Esophagus muscularis mucosa (tissue), 4 donors: Measurements from ENCODE around the gene TERB1. TPM values are rescaled to one million over a fixed set of nuclear protein-coding genes. Genes with fewer than 3 reads are reported as not detected.
"Not testable (repeated sequence)": the region's sequence is repeated elsewhere in the genome, so short reads cannot be mapped to it uniquely, and the experiment has no call there.

Source experiments
- DNase-seq: peaks from one replicate; pipeline ENCODE4 v3.0.0-alpha.2; 2017; ENCODE audit errors: extremely low spot score
- H3K27ac ChIP-seq, 4 donors: fragments of 200-600 bp; sonication (generic); replicated peaks in 1 of 4; 1 replicate in 3 of 4; 2 replicates in 1 of 4; pipeline ENCODE4 v1.5.1; 2016 to 2019; ENCODE audit warnings: mild to moderate bottlenecking in 1 of 4
- H3K27me3 ChIP-seq, 4 donors: fragments of 200-600 bp; sonication (generic); one replicate each; pipeline versions ENCODE4 v1.5.1 to v1.6.0; 2016 to 2019
- H3K36me3 ChIP-seq, 4 donors: fragments of 200-600 bp; sonication (generic); one replicate each; pipeline ENCODE4 v1.5.1; 2016 to 2019
- H3K4me1 ChIP-seq, 4 donors: fragments of 200-600 bp; sonication (generic); one replicate each; pipeline ENCODE4 v1.5.1; 2016 to 2019
- H3K4me3 ChIP-seq, 4 donors: fragments of 200-600 bp; sonication (generic); 1 replicate in 2 of 4; 2 replicates in 2 of 4; pipeline ENCODE4 v1.5.1; 2016 to 2019; ENCODE audit warnings: mild to moderate bottlenecking in 4 of 4, moderate library complexity in 1 of 4
- H3K9me3 ChIP-seq, 4 donors: fragments of 200-600 bp; sonication (generic); 1 replicate in 3 of 4; 2 replicates in 1 of 4; pipeline ENCODE4 v1.5.1; 2016 to 2019
- EP300 ChIP-seq: sonication (generic); formaldehyde crosslinking; IDR thresholded peaks from one replicate; pipeline ENCODE4 v1.6.1; 2017; ENCODE audit warnings: antibody characterized with exemption
- POLR2A ChIP-seq: fragments of 450-650 bp; IDR thresholded peaks from one replicate; pipeline ENCODE4 v1.6.1; 2017; ENCODE audit warnings: antibody characterized with exemption, moderate library complexity, mild to moderate bottlenecking, low read depth
- POLR2AphosphoS5 ChIP-seq, 2 donors: sonication (generic); formaldehyde crosslinking; IDR thresholded peaks; one replicate each; pipeline ENCODE4 v1.6.1; 2017; ENCODE audit warnings: antibody characterized with exemption in 2 of 2
- WGBS: methylation state at CpG from one replicate; pipeline ENCODE4 v1.1.5; 2018; 5-methylcytosine and 5-hydroxymethylcytosine counted together
- intact Hi-C: fragments of 100-400 bp; cut with DNase I; formaldehyde crosslinking; loops from one replicate; pipeline ENCODE4 v1.15.1; 2023
- total RNA-seq, 4 donors: library from RNA; depleted of rRNA; stranded (reverse); fragments of >200 nt; gene quantifications; one replicate each; pipeline versions ENCODE4 v1.1.0 to v1.2.1, GENCODE V29; 2016
- TF ChIP-seq, protein P1 (sequence below), 3 experiments: fragments of 200-600 bp in 2 of 3; fragments of 450-650 bp in 1 of 3; sonication (generic) in 2 of 3; IDR thresholded peaks; one replicate each; pipeline ENCODE4 v1.5.1; 2017 to 2019; ENCODE audit warnings: antibody characterized with exemption in 3 of 3, mild to moderate bottlenecking in 2 of 3, moderate library complexity in 1 of 3

The TERB1 gene
- total RNA-seq, 4 donors from 2014 or later: not detected

DNA sequence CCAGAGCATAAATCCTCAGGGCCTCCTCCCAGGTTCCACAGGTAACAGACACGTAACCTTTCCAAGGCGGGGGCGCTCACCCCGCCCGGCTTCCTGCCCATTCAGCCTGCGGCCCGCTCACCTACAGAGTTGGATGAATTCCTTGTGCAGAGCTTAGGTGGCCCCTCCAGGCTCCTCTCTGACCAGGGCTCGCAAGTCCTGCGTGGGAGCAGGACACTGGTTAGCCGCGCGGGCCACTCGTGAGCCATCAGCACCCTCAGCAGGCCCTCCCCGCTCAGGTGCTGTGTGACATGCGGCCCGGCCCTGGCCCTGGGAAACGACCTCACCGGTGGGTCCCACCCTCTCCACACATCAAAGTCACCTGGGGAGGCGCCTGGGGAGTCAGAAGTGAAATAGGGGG lies 528 bp downstream of the TERB1 start:
- WGBS: 86% methylated on average over 7 of the region's 19 CpGs
- intact Hi-C loops: no loop called here
- H3K4me1 ChIP-seq: no peaks in the 10 kb centered on the region
- no peaks in the 10 kb centered on the region for H3K9me3 ChIP-seq
- H3K36me3 ChIP-seq: peaks cover 34 to 52% (median 41%) of the 10 kb centered on the region in 4 donors
- H3K4me3 ChIP-seq: no peak overlapping the region
- no peak for DNase-seq
- H3K27me3 ChIP-seq: no peaks in the 10 kb centered on the region
- TF ChIP-seq, protein P1, sequence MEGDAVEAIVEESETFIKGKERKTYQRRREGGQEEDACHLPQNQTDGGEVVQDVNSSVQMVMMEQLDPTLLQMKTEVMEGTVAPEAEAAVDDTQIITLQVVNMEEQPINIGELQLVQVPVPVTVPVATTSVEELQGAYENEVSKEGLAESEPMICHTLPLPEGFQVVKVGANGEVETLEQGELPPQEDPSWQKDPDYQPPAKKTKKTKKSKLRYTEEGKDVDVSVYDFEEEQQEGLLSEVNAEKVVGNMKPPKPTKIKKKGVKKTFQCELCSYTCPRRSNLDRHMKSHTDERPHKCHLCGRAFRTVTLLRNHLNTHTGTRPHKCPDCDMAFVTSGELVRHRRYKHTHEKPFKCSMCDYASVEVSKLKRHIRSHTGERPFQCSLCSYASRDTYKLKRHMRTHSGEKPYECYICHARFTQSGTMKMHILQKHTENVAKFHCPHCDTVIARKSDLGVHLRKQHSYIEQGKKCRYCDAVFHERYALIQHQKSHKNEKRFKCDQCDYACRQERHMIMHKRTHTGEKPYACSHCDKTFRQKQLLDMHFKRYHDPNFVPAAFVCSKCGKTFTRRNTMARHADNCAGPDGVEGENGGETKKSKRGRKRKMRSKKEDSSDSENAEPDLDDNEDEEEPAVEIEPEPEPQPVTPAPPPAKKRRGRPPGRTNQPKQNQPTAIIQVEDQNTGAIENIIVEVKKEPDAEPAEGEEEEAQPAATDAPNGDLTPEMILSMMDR (IDR thresholded peaks at IDR 0.05): no peak
- TF ChIP-seq EP300 (no peak), POLR2A (no peak), POLR2AphosphoS5 (IDR thresholded peaks at IDR 0.05) (no peak)
- H3K27ac ChIP-seq: no peak overlapping the region

DNA sequence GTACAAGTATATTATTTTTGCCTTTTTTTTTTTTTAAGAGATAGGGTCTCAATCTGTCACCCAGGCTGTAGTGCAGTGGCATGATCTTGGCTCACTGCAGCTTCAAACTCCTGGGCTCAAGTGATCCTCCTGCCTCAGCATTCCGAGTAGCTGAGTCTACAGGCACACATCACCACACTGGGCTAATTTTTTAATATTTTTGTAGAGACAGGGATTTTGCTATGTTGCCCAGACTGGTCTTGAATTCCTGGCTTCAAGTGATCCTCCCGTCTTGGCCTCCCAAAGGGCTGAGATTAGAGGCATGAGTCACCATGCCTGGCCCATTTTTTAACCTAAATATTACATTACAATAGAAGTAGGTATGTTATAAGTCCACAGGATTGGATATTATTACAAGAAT lies 3.2 kb downstream of the TERB1 start:
- Histone ChIP-seq H3K4me3 (no peak overlapping the region), H3K27me3 (no peaks in the 10 kb centered on the region), H3K9me3 (no peaks in the 10 kb centered on the region), H3K36me3 (peaks cover 7 to 25% (median 15%) of the 10 kb centered on the region in 4 donors), H3K4me1 (no peaks in the 10 kb centered on the region), H3K27ac (no peak overlapping the region)
- TF ChIP-seq POLR2AphosphoS5 (IDR thresholded peaks at IDR 0.05) (no peak), EP300 (no peak), POLR2A (no peak)
- TF ChIP-seq, protein P1 (IDR thresholded peaks at IDR 0.05): no peak
- whole genome bisulfite sequencing: 74% methylated on average over 2 of the region's 2 CpGs
- intact Hi-C loops: no loop called here
- DNase-seq: no peak

DNA sequence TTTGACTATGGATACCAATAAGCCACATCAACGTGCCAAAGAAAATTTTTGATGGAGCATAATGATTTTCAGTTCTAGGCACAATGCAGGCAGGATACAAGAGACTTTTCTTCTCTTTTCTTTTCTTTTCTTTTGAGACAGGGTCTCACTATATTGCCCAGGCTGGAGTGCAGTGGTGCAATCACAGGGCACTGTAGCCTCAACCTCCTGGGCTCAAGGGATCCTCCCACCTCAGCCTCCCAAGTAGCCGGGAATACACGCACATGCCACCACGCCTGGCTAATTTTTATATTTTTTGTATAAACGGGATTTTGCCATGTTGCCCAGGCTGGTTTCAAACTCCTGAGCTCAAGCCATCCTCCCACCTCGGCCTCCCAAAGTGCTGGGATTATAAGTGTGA lies 7.4 kb downstream of the TERB1 start:
- H3K4me1 ChIP-seq, H3K4me3 ChIP-seq, H3K9me3 ChIP-seq, H3K27ac ChIP-seq, DNase-seq, H3K27me3 ChIP-seq, intact Hi-C loops, H3K36me3 ChIP-seq: not testable (repeated sequence)
- 93% methylated on average over 6 of the region's 6 CpGs for WGBS

DNA sequence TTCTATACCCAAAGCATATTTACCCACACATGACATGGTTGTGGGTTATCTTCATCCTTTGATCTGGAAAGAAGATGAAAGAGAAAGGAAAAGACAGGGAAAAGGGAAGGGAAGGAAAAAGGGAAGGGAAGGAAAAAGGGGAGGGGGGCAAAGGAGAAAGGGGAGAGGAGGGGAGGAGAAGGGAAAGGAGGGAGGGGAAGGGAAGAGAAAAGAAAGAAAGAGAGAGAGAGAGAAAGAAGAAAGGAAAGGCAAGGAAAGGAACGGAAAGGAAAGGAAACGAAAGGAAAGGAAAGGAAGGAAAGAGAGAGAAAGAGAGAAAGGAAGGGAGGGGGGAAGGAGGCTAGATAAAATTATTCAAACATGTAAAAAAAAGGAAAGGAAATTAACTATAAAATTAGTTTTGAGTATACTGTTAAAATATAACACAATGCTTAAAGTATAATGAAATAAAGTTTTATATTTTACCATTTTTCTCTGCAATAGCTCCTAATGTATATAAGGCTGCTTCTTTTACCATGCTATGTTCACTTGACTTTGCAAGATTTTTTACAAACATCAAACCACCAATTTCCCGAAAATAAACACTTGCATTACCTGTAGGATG lies 11.2 kb downstream of the TERB1 start:
- no peaks in the 10 kb centered on the region for H3K4me1 ChIP-seq
- no peaks in the 10 kb centered on the region for H3K36me3 ChIP-seq
- no peak for DNase-seq
- no peak overlapping the region for H3K4me3 ChIP-seq
- H3K27me3 ChIP-seq: peaks cover 0 to 5% (median 0%) of the 10 kb centered on the region in 4 donors
- TF ChIP-seq, protein P1 (IDR thresholded peaks at IDR 0.05): no peak
- TF ChIP-seq POLR2A (no peak), POLR2AphosphoS5 (IDR thresholded peaks at IDR 0.05) (no peak), EP300 (no peak)
- no peak overlapping the region for H3K27ac ChIP-seq
- intact Hi-C loops: no loop called here
- no peaks in the 10 kb centered on the region for H3K9me3 ChIP-seq
- 77% methylated on average over 3 of the region's 3 CpGs for WGBS

DNA sequence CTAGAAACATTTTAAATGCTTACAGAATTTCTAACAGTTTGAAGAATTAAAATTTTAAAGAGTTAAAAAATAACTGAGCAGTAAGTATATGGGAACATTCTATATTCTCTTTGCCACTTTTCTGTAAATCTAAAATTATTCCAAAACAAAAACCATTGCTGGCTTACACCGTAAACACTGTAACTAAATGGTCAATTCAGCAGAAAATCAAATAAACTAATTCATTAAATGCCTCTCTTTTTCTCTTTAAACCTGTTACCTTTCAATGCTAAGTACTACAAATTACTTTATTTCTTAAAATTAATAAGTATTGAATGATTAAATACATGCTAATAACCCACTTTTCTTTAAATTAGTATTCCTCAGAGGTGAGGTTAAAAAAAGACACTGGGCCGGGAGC lies 14.0 kb downstream of the TERB1 start:
- intact Hi-C loops: no loop called here
- 91% methylated on average over 2 of the region's 2 CpGs for WGBS
- no peak for DNase-seq

More for the DNA sequence above, 14.0 kb downstream of the TERB1 start:
- no peak overlapping the region for H3K4me3 ChIP-seq
- no peaks in the 10 kb centered on the region for H3K4me1 ChIP-seq
- no peaks in the 10 kb centered on the region for H3K36me3 ChIP-seq
- TF ChIP-seq, protein P1 (IDR thresholded peaks at IDR 0.05): no peak
- TF ChIP-seq POLR2AphosphoS5 (IDR thresholded peaks at IDR 0.05) (no peak), EP300 (no peak), POLR2A (no peak)
- no peak overlapping the region for H3K27ac ChIP-seq
- H3K27me3 ChIP-seq: peaks cover 0 to 5% (median 0%) of the 10 kb centered on the region in 4 donors
- H3K9me3 ChIP-seq: no peaks in the 10 kb centered on the region
